GM18907 (cell line): Measurements from ENCODE around the gene KCNMA1.
"Not testable (repeated sequence)": the region's sequence is repeated elsewhere in the genome, so short reads cannot be mapped to it uniquely, and the experiment has no call there.

Experiments
- ATAC-seq: cut with Tn5 transposase; IDR thresholded peaks from one replicate; pipeline ENCODE4 v1.9.1; 2021; ENCODE audit warnings: mild to moderate bottlenecking, moderate library complexity; ENCODE audit not compliant: unreplicated experiment

KCNMA1 gene

GRCh38 chr10:77539147-77539935, 98.3 kb downstream of the KCNMA1 start:
- ATAC-seq = no peak

- no peak for ATAC-seq
These were observed 99.8 kb downstream of the KCNMA1 start for GRCh38 chr10:77537720-77538373.

- ATAC-seq = no peak
These were observed 100.5 kb downstream of the KCNMA1 start for GRCh38 chr10:77537071-77537470.

- ATAC-seq = no peak
These were observed 103.7 kb downstream of the KCNMA1 start for GRCh38 chr10:77533887-77534278.

DNA sequence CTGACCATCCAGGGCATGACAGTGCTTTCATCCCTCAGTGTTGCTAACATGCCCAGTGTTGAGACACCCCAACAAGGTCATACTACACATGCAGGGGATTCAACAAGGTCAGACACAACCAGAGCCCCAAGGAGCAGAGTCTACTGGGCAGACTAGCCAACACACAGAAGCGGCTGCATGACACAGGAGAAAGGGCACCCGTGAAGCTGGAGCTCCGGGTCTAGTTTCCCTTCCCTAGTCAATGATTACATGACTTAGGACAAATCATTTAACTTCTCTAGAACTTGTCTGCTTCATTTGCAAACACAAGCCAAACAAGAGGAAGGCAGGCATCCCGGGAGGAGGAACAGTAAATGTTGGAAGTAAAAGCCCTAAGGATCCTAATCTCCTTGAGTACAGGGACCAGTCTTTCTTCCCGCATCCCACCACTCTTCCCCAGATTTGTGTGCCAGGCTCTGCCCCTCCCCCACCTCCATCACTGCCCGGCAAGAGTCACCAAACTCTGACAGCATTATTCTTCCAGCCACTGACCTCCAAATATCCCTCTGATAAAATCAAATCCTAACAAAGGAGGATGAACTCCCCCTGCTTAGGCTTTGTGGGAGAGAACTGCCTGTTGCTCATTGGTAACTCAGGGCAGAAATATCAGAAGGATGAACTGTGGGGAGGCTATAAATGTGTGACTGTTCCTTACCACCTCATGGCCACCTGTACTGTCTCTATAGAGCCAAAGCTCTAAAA, 104.3 kb downstream of the KCNMA1 start:
- no peak for ATAC-seq

DNA sequence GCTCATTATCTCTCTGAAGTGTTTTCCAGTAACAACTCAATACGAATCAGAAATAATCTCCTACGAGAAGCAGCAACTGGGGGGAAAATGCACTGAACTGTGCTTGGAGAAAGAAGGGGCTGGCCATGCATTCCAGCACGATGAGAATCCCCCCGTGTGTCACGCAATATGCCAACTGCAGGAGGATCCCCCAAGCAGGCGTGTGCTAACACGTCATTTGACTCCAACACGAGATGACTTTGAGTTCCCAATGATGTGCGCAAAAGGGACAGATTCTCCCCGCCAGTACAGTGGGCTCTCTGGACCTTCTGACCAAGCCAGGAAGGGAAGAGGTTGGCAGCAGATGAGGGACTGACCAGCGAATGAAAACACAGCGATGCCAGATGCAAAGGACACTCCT, 105.5 kb downstream of the KCNMA1 start:
- ATAC-seq = no peak

- ATAC-seq = no peak
These were observed 106.1 kb downstream of the KCNMA1 start for GRCh38 chr10:77531441-77532001.

DNA sequence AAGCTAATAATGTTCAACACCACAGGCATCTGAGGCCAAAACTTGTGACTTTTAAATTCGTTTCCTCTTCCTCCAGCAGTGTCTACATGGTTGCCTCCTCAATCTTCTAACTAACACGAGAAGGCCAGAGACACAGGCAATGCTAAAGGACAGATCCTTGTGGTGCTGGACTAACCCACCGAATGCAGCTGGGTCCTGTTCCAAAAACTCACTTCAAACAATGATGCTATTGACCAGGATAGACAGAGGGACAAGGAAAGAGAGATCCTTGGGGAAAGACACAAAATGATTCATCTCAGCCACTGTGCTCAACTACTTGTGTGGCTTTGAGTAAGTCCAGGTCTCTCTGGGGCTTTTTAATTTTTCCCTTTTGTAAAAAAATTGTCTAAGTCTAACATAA, 107.6 kb downstream of the KCNMA1 start:
- ATAC-seq = no peak

- ATAC-seq = no peak
These were observed 108.5 kb downstream of the KCNMA1 start for GRCh38 chr10:77529050-77529576.

DNA sequence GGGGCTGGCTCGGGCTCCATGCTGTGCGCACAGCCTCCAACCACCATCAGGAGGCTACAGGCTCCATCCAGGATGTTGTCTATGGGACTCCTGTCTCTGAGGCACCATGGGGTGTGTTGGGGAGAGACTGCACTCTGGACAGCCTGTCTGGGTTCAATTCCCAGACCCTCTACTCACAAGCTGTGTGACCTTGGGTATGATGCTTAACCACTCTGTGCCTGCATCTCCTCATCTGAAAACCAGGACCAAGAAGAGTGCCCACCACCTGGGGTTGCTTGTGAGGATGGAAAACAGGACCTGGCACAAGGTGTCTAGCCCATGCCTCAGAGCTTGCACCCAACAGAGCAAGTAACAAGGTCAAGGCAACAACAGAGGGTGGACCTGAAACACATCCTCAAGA, 109.8 kb downstream of the KCNMA1 start:
- no peak for ATAC-seq

DNA sequence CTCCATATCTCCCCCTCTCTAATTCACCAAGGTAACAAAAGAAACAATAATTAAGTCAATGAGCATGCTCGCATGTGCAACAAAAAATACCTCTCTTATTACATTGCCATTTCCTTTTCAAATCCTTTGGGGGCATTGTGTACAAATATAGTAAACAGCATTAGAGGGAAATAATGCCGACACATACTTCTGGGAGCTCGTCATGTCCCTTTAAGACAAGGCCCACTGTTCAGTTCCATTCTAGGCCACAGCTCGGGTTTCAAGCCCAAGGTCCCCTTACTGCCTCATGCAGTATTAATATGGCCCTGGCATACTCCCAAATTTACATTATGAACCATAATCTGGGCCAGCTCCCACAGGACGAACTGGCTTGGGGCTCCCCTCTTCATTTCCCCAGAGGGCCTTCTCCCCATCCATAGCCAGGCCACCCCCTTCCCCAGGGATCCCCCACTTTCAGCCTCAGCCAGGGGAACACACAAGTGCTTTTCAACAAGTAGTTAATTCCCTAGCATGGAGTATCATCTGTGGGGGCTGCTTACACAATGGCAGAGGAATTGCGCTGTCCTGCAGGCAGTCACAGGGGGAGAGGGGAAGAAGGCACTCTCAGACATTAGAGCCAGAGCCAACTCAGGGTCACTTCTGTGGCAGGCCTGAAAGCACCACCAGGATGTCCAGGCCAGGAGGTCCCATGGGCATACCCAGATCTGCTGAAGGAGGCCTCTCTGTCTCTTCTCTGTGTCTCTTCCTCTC, 110.6 kb downstream of the KCNMA1 start:
- no peak for ATAC-seq

DNA sequence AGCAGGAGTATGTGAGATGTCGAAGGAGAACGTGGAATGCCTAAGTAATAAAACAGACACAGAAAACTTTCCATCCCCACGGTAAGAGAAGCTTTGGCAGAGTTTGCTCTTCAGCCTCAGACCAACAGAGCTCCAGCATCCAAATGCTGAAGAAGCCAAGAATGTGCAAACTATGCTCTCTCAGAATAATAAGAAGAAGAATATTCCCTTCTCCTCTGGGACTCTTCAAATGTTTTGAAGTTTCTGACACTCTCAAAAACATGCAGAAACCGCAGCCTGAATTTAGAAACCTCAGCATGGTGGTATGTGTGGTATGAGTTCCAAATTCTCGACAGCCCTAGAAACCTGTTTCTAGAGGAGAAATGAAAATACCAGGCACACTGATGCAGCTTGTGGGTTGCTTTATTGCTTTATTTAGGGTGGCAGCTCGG, 113.3 kb downstream of the KCNMA1 start:
- ATAC-seq = no peak

DNA sequence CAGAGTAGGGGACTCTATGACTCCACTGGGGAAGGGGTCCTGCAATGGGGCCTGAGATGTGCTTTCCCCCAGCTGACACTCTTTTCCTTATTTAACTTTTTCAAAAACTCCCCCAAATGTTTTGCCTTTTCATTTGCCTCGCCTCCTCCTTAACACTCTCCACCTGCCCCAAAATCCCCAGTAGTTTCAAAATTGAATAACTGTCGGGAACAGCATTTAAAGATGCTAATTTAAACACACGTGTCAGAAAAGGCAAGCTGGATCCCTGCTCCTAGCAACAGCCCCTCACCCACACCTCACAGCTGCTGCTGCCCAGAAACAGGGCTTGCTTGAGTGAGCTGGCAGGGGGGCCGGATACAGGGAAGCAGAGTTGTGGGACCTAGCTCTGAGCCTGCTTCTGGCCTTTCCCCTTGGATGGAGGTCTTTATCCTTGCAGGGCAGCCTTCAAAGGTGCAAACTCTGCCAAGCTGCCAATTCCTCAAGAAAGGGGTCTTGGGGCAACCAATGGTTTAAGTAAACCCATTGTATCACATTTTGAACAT, 115.3 kb downstream of the KCNMA1 start:
- no peak for ATAC-seq

GRCh38 chr10:77520995-77521394, 116.6 kb downstream of the KCNMA1 start:
- no peak for ATAC-seq

DNA sequence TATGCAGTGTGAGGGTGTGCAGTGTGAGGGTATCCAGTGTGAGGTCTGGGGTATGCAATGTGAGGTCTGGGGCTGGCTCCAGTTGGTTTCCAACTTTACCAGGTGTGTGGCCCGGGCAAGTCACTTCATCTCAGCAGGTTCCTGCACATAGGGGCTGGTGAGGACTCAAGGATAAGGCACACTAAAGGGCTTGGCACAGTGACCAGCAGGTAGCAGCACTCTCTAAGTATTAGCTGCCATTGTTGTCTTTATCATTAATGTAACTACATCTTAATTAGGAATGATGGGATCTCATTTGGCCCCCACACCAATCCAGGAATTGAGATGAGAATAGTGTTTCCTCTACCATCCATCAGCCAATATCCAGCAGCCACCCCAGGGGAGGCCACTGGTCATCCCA, 117.3 kb downstream of the KCNMA1 start:
- no peak for ATAC-seq

DNA sequence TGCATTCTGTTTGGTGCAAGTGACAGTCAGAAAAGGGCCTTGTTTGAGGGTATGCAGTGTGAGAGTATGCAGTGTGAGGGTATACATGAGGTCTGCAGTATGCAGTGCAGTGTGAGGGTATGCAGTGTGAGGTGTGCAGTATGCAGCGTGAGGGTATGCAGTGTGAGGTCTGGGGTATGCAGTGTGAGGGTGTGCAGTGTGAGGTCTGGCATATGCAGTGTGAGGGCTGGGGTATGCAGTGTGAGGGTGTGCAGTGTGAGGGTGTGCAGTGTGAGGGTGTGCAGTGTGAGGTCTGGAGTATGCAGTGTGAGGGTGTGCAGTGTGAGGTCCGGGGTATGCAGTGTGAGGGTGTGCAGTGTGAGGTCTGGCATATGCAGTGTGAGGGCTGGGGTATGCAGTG, 117.8 kb downstream of the KCNMA1 start:
- not testable (repeated sequence) for ATAC-seq

DNA sequence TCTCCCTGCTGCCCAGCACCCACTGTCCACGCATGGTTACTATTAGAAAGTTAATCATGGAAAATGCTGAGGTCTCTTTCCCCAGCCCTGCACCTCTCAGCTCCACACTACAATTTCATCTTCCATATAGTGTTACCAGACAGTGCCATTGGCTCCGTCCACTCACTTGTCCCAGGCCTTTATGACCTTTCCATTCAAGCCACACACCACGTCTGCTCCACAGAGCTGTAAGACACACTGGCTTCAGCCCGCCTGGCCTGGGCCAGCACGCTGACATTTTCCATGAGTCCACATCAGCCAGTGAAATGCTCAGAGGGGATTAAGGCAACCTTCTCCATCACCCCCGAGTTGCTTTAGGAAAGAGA, 118.7 kb downstream of the KCNMA1 start:
- no peak for ATAC-seq

GRCh38 chr10:77518241-77518909, 119.2 kb downstream of the KCNMA1 start:
- ATAC-seq = no peak

DNA sequence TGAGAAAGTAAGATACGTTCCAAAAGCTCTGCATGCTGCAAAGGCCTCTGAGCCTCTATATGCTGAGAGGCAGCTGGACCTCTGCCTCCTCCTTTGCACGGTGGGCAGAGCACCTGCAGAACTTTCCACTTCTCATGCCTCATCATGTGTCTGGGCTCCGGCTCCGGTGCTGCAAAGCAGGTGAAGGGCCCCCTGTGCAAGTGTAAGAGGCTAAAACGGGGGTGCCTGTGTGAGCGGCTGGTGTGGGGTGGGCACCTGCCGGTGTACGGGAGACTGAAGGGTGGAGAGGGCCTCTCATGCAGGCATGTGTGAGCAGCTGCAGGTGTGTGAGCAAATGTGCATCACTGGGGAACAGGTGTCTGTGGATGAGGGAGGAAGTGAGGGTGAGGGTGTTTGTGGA, 121.0 kb downstream of the KCNMA1 start:
- no peak for ATAC-seq

DNA sequence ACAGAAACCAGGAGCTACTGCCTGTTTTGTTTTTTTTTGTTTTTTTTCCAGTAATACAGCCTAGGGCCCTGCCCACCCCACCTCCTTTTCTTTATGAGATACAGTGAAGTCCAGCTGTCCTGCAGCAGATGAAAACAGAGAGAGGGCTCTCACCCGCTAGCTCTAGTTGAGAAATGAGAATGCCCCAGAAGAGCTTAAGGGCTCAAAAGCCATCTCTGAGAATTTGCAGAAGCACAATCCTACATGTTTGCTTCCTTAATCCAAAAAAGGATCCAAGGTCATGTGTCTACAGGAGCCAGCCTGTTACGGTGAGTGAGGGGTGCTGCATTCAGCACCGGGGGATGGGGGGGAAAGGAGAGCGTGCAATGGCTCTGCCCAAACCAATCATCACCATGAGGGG, 122.7 kb downstream of the KCNMA1 start:
- no peak for ATAC-seq
